ENCODE results near the gene MTMR4.
"Not testable (repeated sequence)": the region's sequence is repeated elsewhere in the genome, so short reads cannot be mapped to it uniquely, and the experiment has no call there.

The MTMR4 gene

DNA sequence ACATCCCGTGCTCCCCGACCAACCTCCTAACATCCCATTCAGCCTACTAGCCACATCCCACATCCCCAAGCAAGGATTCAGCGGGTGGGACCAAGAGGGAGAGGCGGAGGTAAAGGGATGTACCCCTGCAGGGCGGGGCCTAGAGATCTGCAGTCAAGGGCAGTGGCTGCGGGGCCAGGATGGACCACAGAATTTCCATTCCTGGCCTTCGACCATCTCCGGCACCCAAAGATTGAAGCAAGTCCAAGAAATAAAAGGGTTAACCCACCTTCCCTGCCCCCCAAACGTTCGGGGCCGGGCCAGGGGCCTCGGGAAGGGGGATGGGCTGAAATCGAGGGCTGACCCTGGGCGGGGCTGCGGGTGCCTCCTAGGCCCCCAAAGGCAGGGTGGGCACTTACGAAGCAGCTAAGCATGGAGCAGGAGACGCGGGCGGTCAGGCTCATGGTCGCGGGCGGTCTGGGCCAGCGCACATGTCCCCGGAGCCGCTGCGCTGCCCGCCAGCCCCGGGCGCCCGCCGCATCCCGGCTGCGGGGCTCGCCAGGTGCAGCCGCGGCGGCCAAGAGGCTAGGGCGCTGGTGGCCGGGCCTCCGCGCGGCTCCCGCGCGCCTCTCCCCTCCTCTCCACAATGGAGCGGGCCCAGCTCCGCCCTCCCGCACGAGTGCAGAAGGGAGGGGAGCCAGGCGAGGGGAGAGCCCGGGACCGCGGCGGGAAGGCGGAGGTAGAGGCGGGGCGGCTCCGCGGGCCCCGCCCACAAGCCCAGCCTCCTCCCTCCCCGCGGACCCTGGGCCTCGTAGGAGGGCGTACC, at the start of gene MTMR4:
Gene MTMR4 (minus strand): TSS at position 674 of the 805 bp plus-strand sequence. CDS start 231 bp downstream, at position 443.
- H3K9me3 Mint-ChIP-seq = no peaks in the 10 kb centered on the region
- H3K4me1 Mint-ChIP-seq = peaks cover 71% of the 10 kb centered on the region
- H3K4me3 Mint-ChIP-seq = peak within 1 kb of the TSS; percentile 86
- DNase-seq = peak; percentile 84
- CTCF ChIA-PET = interaction anchor here (0.8 kb wide), 1 partner anchor 13 kb away, joined by 3 read pairs; no protein-coding TSS in a partner anchor
- peaks cover 44% of the 10 kb centered on the region for H3K36me3 Mint-ChIP-seq
- H3K27ac Mint-ChIP-seq = peak within 1 kb of the TSS; percentile 78
- peaks cover 4% of the 10 kb centered on the region for H3K27me3 Mint-ChIP-seq

DNA sequence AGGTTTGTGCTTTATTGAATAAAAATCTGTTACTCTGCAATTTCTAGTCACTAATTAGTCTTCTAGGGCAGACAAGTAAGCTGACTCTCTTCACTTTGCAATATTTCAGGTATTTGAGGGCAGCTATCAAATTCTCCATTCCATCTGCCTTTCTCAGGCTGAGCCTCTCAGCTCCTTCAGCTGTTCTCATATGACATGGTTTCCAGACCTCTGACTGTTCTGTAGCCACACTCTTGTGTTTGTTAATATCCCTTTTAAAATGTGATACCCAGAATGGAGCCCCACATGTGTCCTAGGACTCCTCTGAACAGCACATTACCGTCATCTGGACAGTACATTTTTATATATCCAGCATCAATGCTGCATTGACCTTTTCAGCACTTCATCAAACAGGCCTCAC, 46.1 kb upstream of the MTMR4 start:
- CTCF ChIA-PET = no interaction called here

DNA sequence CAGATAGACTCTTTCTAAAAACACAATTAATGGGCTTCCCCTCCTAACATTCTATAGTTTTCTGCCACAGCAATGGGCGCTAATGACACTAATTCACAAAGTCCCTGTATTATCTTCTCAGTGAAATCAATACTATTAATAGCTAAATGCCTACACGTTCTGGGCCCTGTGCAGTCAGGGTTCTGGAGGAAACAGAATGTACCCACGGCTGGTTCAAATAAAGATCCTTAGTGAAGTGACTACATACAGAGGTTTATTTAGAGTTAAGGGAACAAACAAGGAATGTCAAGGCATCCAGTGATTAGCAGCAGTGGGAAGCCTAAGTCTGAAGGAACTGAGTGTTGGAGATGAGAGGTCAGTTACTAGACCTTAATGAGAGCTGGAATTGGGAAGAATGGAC, 43.5 kb upstream of the MTMR4 start:
- Mint-ChIP-seq H3K9me3 (no peaks in the 10 kb centered on the region), H3K4me1 (peaks cover 10% of the 10 kb centered on the region), H3K4me3 (no peak overlapping the region), H3K27ac (no peak overlapping the region), H3K27me3 (peaks cover 3% of the 10 kb centered on the region), H3K36me3 (no peaks in the 10 kb centered on the region)
- CTCF ChIA-PET = no interaction called here
- no peak for DNase-seq

More for the DNA sequence above, 46.1 kb upstream of the MTMR4 start:
- Mint-ChIP-seq H3K9me3 (no peaks in the 10 kb centered on the region), H3K36me3 (no peaks in the 10 kb centered on the region), H3K27ac (no peak overlapping the region), H3K27me3 (peaks cover 7% of the 10 kb centered on the region), H3K4me3 (no peak overlapping the region), H3K4me1 (peaks cover 10% of the 10 kb centered on the region)
- DNase-seq = no peak

DNA sequence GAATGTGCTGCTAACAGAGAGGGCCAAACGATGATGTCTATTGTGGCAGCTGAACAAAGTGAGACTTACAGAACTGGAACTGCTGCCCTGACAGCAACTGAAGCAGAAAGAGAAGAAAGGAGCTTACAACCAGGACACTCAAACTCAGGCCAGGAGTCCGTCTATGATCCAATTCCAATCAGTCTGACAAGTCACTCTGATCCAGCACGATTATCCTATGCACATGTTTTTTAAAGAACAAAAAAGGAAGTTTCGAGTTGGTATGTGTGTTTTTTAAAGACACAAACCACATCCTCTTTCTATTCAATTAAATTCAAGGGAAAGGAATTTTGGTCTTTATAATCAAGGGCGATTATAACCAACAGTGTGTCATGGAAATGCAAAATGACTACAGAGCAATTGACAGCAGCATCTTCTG, 42.4 kb upstream of the MTMR4 start:
- CTCF ChIA-PET = interaction anchor here (0.9 kb wide), 1 partner anchor 142 kb away, joined by 4 read pairs; no protein-coding TSS in a partner anchor
- H3K4me1 Mint-ChIP-seq = peaks cover 10% of the 10 kb centered on the region
- no peaks in the 10 kb centered on the region for H3K9me3 Mint-ChIP-seq
- DNase-seq = no peak
- H3K27me3 Mint-ChIP-seq = peaks cover 3% of the 10 kb centered on the region
- no peaks in the 10 kb centered on the region for H3K36me3 Mint-ChIP-seq
- no peak overlapping the region for H3K4me3 Mint-ChIP-seq
- no peak overlapping the region for H3K27ac Mint-ChIP-seq

DNA sequence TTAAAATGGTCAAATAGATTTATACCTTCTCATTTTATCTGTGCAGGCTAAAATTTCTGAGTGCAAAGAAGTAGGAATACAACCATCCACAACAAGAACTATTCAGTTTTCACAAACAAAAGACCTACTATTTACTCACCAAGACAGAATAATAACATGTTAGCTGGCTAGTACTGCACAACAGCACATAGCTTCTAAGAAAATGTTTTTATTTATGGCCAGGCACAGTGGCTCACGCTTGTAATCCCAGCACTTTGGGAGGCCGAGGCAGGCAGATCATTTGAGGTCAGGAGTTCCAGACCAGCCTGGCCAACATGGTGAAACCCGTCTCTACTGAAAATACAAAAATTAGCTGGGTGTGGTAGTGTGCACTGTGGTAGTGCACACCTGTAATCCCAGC, 40.7 kb upstream of the MTMR4 start:
- H3K36me3 Mint-ChIP-seq, CTCF ChIA-PET, H3K4me3 Mint-ChIP-seq, H3K27ac Mint-ChIP-seq, DNase-seq, H3K9me3 Mint-ChIP-seq, H3K27me3 Mint-ChIP-seq: not testable (repeated sequence)
- H3K4me1 Mint-ChIP-seq = peaks cover 10% of the 10 kb centered on the region

DNA sequence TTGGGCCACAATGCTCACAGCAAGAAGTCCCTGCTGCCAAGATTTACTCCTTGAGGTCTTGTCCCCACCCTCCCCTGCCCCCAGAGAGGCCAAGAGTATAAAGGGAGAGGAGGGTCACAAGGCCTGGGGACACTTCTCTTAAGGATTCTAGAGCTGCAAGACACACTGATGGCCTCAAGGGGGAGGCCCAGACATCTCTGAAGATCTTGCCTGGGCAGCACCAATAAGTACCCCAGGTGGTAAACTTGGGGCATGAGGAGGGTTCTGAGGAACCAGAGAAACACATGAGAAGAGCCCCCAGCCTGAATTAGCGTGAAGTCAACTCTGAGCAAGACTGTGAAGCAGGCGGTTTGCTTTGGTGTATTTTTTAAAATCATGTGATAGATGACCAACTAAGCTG, 26.8 kb upstream of the MTMR4 start:
- CTCF ChIA-PET = interaction anchor here (0.8 to 2.7 kb wide), 4 partner anchors 10 to 465 kb away, joined by 3 to 8 read pairs (median 3); no protein-coding TSS in a partner anchor
- no peak overlapping the region for H3K27ac Mint-ChIP-seq
- no peaks in the 10 kb centered on the region for H3K9me3 Mint-ChIP-seq
- H3K36me3 Mint-ChIP-seq = no peaks in the 10 kb centered on the region
- H3K4me1 Mint-ChIP-seq = no peaks in the 10 kb centered on the region
- no peak for DNase-seq
- H3K27me3 Mint-ChIP-seq = peaks cover 72% of the 10 kb centered on the region
- H3K4me3 Mint-ChIP-seq = no peak overlapping the region

DNA sequence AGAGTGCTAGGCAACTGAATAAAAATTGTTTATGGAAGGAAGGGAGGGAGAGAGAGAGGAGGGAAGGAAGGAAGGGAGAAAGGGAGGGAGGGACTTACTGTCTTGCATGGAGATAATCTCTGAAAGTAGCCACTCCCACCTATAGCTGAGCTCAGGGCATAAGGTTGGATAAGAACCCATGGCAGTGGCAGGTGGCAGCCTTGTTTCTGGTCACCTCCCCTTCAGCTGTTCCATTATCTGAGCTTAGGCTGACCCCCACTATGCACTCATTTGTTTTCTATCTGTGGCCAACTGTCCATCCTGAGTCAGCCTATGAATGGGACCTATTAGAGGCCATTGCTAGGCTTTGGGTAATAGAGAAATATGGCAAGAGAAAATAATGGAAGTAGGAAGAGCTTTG, 25.3 kb upstream of the MTMR4 start:
- CTCF ChIA-PET = interaction anchor here (2.7 kb wide), 1 partner anchor 12 kb away, joined by 8 read pairs; no protein-coding TSS in a partner anchor
- H3K27me3 Mint-ChIP-seq = peaks cover 76% of the 10 kb centered on the region
- no peaks in the 10 kb centered on the region for H3K4me1 Mint-ChIP-seq
- DNase-seq = no peak
- H3K9me3 Mint-ChIP-seq = no peaks in the 10 kb centered on the region
- H3K4me3 Mint-ChIP-seq = no peak overlapping the region
- H3K36me3 Mint-ChIP-seq = no peaks in the 10 kb centered on the region
- no peak overlapping the region for H3K27ac Mint-ChIP-seq

DNA sequence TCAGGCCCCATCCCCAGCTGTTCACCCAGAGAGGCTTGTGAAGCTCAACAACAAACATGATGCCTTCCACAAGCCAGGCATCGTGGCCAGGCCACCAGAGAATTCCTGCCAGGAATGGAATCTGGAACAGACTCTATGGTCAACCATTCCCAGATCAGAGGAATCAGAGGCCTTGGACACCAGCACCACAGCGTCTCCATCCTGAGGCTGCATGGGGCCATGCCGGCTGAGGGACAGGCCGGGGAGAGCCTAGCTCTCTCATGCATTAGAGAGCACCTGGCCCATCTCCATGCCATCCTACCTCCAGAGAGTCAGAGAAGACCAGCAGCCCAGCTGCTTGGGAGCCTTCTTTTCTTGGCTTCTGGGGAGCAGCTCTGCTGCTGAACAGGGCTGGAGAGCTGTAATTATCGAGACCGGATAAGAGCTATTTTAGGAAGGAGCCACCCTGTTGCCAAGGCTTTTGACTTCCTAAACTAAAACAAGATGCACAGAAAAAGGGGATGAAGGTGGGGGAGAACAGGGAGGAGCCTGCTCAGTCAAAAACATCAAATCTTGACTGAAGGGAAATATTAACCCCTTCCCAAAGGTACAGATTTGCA, 24.5 kb upstream of the MTMR4 start:
- Mint-ChIP-seq H3K36me3 (no peaks in the 10 kb centered on the region), H3K4me3 (no peak overlapping the region), H3K27me3 (peaks cover 83% of the 10 kb centered on the region), H3K27ac (no peak overlapping the region), H3K9me3 (no peaks in the 10 kb centered on the region), H3K4me1 (no peaks in the 10 kb centered on the region)
- CTCF ChIA-PET = no interaction called here
- no peak for DNase-seq

DNA sequence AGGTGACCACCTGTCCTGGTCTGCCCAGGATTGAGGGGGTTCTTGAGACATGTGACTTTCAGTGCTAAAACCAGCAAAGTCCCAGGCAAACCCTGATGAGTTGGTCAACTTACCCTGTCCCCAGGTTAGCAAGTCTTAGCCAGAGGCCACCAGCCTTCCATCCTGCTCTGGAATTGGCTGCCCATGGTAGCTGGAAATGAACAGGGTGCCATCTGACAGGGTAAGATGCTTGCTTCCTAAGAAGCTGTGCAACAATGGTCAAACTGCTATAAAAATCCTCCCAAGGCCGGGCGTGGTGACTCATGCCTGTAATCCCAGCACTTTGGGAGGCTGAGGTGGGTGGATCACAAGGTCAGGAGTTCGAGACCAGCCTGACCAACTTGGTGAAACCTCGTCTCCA, 22.8 kb upstream of the MTMR4 start:
- no peaks in the 10 kb centered on the region for H3K9me3 Mint-ChIP-seq
- H3K4me1 Mint-ChIP-seq = peaks cover 2% of the 10 kb centered on the region
- no peak overlapping the region for H3K27ac Mint-ChIP-seq
- peaks cover 83% of the 10 kb centered on the region for H3K27me3 Mint-ChIP-seq
- CTCF ChIA-PET = interaction anchor here (1.6 kb wide), 1 partner anchor 10 kb away, joined by 4 read pairs; no protein-coding TSS in a partner anchor
- H3K4me3 Mint-ChIP-seq = no peak overlapping the region
- DNase-seq = no peak
- H3K36me3 Mint-ChIP-seq = no peaks in the 10 kb centered on the region

DNA sequence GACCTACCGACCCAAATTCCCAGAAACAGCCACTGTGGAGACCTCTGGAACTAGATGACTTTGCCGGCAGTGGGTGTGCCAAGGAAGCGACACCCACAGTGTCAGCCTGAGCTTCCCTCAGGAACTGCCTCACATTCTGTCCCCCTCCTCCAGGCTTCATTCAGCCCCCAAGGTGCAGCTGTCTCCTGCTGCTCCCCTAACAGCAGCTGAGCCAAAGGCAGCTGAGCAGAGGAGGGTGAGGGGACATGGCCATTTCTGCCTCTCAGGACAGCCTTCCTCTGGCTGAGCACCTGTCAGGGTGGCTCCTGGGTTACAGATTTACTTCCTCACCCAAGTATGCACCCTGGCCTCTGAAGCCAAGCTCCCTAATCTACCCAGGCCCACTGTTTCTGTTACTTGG, 22.1 kb upstream of the MTMR4 start:
- Mint-ChIP-seq H3K36me3 (no peaks in the 10 kb centered on the region), H3K27me3 (peaks cover 80% of the 10 kb centered on the region), H3K27ac (no peak overlapping the region), H3K4me1 (peaks cover 4% of the 10 kb centered on the region), H3K4me3 (no peak overlapping the region), H3K9me3 (no peaks in the 10 kb centered on the region)
- CTCF ChIA-PET = interaction anchor here (1.6 kb wide), 1 partner anchor 9 kb away, joined by 4 read pairs; no protein-coding TSS in a partner anchor
- DNase-seq = no peak

DNA sequence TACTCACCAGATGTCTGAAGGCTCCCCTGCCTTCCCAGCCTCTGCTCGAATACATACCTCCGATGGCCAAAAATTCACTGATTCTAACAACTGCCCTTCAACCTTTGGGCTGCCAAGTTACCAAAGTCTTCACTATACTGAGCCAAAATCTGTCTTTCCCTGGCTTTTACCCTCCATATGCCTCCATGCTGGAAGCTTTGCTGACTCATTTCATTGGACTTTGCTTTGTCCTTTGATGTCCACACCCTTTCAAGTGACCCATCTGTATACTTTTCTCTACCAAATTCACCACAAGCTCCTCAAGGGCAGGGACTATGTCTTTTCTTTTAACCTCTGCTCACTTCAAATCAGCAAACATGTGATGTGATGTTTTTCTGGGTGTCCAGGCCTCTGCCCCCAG, 21.0 kb upstream of the MTMR4 start:
- H3K27me3 Mint-ChIP-seq = peaks cover 84% of the 10 kb centered on the region
- CTCF ChIA-PET = interaction anchor here (1.6 kb wide), 1 partner anchor 8 kb away, joined by 4 read pairs; no protein-coding TSS in a partner anchor

DNA sequence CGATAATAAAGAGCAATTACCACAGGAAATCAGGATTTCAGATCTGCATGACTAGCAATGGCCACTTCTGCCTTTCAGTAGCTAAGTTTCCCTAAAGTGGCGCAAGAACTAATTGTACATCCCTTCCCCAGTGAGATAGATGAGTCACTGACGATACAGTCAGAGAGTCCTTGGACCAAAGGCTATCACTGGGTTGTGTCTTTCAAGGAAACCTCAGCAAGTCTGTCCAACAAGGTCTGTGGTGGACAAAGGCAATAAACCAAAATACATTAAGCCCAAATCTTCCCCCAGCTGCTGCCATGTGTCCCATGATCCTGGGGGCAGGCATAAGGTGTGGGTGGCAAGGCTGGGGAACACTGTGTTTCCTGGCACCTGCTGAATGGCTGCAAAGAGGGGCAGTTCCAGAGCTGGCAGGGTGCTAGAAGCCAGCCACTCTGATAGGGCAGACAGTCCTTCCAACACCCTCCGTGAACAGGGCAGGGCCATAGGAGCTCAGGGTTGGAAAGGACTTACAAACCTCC, 20.5 kb upstream of the MTMR4 start:
- Mint-ChIP-seq H3K4me1 (peaks cover 4% of the 10 kb centered on the region), H3K27me3 (peaks cover 84% of the 10 kb centered on the region), H3K27ac (no peak overlapping the region), H3K9me3 (no peaks in the 10 kb centered on the region), H3K4me3 (no peak overlapping the region), H3K36me3 (no peaks in the 10 kb centered on the region)
- no peak for DNase-seq
- CTCF ChIA-PET = no interaction called here

More for the DNA sequence above, 21.0 kb upstream of the MTMR4 start:
- H3K9me3 Mint-ChIP-seq = no peaks in the 10 kb centered on the region
- no peak for DNase-seq
- peaks cover 4% of the 10 kb centered on the region for H3K4me1 Mint-ChIP-seq
- H3K27ac Mint-ChIP-seq = no peak overlapping the region
- no peak overlapping the region for H3K4me3 Mint-ChIP-seq
- H3K36me3 Mint-ChIP-seq = no peaks in the 10 kb centered on the region

DNA sequence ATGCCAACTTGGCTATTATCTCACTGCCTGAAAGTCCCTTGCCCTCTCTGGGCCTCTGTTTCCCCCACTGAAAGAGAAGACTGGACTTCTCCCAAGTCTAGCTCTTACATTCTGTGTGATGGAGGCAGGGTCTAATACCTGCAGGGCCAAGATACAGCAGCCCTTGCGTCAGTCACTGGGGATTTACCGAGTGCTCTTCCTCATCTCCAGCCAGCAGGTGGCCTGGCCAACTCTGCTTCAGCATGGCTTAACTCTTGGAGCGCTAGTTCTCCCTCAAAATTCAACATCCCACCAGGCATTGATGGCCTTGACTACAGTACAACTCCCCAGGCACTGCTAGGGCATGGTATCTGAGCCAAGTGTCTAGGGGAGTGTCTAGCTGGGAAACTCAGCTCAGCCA, 19.9 kb upstream of the MTMR4 start:
- peaks cover 4% of the 10 kb centered on the region for H3K4me1 Mint-ChIP-seq
- no peak overlapping the region for H3K4me3 Mint-ChIP-seq
- no peak overlapping the region for H3K27ac Mint-ChIP-seq
- no peaks in the 10 kb centered on the region for H3K9me3 Mint-ChIP-seq
- peaks cover 89% of the 10 kb centered on the region for H3K27me3 Mint-ChIP-seq
- DNase-seq = no peak
- H3K36me3 Mint-ChIP-seq = no peaks in the 10 kb centered on the region
- CTCF ChIA-PET = interaction anchor here (0.6 to 1.0 kb wide), 2 partner anchors 9 to 1176 kb away, joined by 3 read pairs; a partner anchor contains a TSS

DNA sequence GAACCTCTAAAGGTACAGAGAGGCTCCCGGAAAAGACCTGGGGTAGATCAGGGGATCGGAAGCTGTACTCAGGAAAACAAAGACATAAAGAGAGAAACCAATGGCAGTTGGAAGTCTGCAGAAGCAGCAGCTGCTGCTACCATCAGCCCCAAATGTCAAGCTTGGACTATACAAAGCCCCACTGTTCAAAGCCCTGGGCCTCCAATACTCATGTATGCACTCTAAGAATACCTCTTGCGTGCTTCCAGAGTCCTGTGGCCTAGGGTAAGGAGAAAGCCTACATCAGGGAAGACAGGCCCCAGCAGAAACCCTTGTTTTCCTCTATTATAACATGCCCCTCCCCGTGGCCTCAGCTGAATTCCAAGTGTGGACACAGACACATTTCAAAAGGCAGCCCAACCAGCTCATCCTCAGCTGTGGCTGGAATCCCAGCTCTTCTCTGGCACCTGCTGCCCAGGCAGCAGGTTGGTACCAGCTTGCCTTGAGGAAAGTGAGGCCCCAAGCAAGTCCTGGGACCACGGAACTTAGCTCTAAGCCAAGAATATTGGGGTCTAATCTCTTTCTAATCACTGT, 19.3 kb upstream of the MTMR4 start:
- Mint-ChIP-seq H3K4me3 (no peak overlapping the region), H3K4me1 (peaks cover 4% of the 10 kb centered on the region), H3K9me3 (no peaks in the 10 kb centered on the region), H3K27me3 (peaks cover 89% of the 10 kb centered on the region), H3K36me3 (no peaks in the 10 kb centered on the region), H3K27ac (no peak overlapping the region)
- CTCF ChIA-PET = interaction anchor here (1.0 kb wide), 1 partner anchor 10 kb away, joined by 3 read pairs; a partner anchor contains a TSS
- DNase-seq = no peak

Data from activated naive CD4-positive, alpha-beta T cell treated with anti-CD3 and anti-CD28 coated beads, Interleukin-2, amount 10 ng/mL, durations not matched to agents 7 days and 5 days (primary cell).